GM18526 (cell line): ENCODE data around the gene TANGO2.

Source experiments
- POLR2A ChIP-seq: IDR thresholded peaks from 3 replicates; pipeline ENCODE4 v1.6.1; 2011; ENCODE audit not compliant: insufficient read length; ENCODE audit errors: extremely low read depth

TANGO2 gene

DNA sequence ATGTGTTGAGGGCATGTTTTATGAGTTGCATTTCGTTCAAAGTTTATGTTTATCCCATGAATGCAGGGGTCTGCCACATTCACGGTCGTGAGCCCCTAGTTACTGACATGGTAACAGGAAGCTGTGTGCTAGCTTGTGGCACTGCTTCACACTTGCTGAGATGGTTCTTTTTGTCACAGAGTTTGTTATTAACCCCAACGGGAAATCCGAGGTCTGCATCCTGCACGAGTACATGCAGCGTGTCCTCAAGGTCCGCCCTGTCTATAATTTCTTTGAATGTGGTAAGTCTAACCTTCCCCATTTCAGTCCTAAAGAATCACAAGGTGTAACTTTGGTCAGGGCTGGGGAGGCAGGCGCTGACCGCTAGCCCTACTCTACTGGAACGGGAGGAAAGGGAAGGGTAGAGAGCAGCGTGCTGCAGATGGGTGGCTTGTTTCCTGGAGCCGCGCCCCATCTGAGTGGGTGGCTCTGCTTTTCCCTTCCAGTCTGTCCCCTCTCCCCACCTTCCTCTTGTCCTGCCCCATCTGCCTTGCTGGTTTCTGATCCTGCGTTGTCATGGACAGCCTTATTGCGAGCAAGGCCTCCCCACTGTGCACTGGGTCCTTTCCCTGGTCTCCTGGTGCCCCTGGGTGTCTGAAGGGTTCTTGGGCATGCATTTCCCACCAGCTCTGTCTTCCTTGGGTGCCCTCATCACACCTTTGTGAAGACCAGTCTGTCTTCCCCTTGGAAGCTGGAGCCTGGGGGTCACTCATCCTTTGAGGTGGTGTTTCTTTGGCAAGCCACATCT, 71.0 kb downstream of the TANGO2 start:
- no peak for TF ChIP-seq POLR2A

DNA sequence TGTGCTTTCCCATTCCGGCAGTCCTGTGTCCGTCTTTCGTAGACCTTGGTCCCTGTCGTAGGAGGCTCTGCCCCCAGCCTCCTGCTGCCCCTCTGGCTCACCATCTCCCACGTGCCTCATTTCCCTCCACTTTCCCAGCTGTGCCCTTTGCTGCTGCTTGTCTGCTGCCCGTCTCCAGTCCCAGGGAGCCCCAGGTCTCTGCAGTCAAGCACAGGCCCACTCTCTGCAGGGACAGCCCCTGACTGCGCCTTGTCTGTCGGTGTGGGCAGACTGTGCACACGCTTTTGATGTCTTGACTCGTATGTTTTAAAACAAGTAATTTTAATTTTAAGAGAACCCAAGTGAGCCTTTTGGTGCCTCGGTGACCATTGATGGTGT, 71.6 kb downstream of the TANGO2 start:
- TF ChIP-seq POLR2A, result no peak

DNA sequence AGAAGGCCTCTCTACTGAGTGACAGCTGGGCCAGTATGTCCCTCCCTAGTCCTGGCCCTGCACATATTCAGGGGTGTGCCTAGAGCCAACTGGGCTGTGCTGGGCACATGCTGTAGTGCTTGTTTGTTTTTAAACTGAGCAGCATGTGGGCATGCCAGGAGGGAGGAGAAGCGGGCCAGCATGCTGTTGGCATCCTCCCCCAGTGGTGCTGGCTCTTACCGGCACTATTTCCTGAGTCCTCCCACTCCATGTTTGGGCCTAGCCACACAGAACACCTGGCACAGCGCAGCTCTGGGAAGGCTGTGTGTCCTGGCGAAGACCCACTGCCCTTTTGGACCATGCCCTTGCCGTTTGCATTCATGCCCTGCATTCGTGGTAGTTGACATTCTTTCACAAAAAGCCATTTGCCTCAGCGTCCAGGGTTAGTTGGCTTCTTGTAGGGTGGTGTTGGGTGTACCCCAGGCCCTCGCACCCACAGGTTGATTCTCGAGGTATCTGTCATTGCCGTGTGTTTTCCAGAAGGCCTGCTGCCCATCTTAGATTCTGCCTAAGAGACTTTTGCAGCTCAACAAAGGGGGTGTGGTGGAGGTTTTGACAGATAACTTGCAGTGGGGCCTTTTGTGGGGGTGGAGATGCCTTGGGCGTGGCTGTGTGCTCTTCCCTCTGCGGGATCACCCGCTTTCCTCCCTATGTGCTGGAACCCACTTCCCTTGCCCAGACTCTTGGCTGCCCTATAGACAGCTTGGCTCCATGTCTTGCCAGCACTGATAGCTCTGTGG, 72.7 kb downstream of the TANGO2 start:
- TF ChIP-seq POLR2A, result no peak

DNA sequence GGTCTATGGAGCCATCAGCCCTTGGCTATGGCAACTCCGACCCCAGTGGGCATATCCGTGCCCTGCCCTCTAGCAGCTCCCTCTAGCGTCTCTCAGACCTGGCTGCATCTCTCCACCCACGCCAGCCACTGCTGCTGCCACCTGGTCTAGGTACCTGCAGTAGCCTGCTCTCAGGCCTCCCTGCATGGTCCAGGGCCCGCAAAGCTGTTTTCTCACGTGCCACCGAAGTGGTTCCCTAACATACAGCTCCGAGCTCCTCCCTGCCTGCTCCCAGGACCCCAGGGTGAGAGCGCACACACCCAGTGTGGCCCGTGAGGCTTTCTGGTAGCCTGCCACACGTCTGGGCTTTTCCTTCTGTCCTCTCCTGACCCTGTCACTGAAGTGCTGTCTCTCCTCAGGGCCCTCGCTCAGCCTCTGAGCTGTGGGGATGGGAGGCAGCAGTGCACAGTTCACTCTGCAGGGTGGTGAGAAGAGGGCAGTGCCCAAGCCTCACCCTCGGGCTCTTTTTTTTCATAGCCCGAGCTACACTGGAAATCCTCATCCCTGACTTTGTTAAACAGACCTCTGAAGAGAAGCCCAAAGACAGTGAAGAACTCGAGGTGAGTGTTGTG, 73.4 kb downstream of the TANGO2 start:
- TF ChIP-seq POLR2A, result no peak

DNA sequence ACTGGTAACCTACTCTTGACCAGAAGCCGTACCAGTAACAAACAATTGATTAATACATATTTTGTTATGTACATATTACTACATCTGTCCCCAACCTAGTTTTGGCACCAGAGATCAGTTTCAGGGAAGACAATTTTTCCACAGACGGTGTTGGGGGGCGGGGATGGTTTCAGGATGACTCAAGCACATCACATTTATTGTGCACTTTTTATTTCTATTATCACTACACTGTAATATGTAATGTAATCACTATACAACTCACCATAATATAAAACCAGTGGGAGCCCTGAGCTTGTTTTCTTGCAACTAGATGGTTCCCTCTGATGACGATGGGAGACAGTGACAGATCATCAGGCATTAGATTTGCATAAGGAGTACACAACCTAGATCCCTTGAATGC, 74.6 kb downstream of the TANGO2 start:
- no peak for TF ChIP-seq POLR2A

DNA sequence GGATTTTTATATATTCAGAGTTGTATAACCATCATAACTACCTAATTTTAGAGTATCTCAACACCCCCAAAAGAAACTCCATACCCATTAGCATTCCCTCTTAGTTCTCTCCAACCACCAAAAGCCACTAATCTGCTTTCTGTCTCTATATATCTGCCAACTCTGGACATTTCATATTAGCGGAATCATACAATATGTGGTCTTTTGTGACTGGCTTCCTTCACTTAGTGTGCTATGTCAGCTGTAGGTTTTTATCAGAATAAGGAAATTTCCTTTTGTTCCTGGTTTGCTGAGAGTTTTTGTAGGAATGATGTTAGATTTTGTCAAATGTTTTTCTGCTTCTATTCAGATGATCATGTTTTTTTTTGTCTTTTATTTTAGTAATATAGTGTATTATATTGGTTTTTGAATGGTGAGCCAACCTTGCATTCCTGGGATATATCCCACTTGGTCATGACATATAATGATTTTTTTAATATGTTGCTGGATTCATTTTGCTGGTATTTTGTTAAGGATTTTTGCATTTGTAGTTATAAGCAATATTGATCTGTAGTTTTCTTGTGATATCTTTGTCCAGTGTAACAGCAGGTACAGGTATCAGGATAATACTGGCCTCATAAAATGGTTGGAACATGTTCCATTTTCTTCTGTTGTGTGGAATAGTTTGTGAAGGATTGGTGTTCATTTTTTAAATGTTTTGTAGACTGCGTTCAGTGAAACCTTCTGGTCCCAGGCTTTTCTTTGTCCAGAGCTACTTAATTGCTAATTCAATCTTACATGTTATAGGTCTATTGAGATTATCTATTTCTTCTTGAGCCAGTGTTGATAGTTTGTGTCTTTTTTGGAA, 75.9 kb downstream of the TANGO2 start:
- no peak for TF ChIP-seq POLR2A

DNA sequence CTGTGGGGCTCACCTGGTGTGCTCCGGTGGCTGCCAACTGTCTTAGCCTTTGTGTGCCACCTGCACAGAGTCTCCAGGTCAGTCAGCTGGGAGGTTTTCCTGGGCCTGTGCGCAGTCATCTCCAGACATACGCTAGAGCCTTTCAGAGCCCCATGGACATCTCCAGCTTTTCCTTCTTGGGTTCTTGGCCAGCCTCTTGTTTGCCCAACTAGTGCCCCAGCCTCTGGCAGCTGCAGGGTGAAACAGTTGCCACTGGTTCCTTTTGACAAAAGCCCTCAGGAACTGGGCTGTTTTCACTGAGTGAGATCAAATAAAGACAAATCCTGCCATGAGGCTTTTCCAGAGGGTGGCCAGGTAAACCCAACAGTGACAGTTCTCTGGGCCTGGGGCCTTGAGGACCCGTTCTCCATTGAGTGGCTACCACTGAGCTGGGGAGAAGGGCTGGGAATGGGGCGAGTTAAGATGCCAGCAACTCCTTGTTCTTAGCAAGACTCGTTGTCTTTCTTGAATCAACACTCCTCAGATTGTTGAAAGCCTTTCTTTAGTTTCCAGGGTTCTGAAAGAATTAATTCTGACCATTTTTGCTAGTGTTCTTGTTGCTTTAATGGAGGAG, 78.3 kb downstream of the TANGO2 start:
- TF ChIP-seq POLR2A, result no peak

DNA sequence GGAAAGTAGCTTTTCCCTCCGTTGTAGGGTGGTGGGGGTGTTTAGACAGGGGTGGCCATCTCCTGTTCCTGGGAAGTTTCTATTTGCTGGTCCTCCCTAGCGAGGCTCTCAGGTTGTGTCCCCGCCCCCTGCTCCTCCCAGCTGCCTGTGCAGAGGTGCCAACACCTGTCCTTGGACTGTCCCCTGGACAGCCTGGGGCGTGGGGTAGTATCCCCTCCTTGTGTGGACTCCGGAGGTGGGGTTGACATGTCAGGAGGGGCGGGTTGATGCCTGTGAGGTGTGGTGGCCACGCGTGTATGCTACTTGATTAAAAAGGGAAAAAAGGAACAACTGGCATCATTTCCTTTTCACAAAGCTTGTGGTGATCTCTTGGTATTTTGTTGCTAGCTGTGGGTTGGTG, 80.7 kb downstream of the TANGO2 start:
- no peak for TF ChIP-seq POLR2A

DNA sequence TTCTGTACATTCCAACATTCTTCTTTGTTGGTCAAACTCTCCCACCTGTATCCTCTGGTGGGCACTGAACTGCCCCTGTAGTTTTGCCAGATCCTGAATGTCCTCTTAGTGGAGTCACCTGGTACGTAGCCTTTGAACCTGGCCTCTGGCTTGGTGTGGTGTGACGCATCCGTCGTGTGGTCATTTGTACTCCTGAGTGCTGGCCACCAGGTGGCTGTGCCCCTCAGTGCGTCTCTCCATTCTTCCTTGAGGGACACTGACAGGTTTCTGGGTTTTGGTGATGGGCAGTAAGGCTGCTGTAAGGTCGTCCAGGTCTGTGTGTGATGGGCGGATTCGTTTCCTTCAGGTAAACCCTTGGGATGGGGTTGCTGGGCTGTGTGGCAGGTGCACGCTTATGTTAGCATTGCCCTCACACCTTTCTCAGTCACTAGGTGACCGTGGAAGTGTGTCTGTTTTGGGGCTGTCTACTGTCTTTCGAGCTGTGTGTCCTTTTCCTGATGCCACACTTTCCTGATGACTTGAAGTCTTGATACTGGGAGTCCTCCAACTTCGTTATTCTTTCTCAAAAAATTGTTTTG, 81.4 kb downstream of the TANGO2 start:
- TF ChIP-seq POLR2A, result no peak

DNA sequence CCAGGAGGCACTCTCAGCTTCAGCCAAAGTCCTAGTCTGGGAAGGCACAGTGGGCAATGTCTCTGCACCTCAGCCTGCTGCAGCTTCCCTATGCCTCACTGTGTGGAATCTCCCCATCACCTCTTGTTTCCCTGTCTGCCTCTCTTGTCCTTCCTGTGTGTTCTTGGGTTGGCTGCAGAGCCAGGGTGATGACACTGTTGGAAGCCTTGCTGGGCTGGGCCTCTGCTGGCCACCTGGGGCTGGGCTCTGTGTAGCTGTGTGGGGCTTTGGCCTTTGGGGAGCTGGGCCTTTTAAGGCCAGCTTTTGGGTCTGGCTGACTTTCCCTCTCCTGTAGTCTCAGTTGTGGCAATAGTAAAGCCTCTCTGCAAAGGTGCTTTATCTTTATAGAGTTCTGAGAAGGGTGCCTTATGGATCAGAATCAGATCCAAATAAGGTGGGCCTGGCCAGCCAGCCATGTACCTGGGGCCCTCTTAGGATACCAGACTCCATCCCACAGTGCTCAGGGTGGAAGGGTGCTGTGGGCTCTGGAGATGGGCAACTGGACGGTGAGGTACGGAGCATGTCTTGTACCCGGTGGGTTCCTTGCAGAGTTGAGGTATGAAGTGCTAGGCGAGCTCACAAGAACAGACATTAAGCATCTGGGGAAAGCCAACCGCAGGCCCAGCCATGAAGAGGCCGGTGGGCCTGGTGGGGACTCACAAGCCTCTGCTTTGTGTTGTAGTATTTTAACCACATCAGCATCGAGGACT, 84.7 kb downstream of the TANGO2 start:
- no peak for TF ChIP-seq POLR2A

DNA sequence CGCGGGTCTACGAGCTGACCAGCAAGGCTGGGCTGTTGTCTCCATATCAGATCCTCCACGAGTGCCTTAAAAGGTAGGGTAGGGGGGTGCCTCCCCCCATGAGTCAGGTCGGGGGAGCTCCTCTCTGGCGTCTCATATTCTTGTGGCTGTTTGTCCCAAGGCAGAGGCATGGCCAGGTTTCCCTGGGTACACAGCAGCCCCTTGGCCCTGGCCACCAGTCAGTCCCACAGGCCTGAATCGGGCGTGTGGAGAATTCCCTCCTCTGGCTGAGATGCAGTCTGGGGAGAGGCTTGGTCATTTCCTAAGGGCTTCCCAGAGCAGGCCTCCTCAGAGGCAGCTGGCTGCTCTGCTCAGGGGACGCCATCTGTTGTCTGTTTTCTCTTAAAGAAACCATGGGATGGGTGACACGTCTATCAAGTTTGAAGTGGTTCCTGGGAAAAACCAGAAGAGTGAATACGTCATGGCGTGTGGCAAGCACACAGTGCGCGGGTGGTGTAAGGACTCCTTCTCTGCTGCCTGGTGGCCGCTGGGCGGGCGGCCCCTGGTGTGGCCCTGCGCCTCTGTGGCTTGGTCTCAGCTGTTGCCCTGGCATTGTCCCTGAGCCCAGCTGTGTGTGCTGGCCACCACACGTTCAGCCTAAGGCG, 85.4 kb downstream of the TANGO2 start:
- TF ChIP-seq POLR2A, result no peak

DNA sequence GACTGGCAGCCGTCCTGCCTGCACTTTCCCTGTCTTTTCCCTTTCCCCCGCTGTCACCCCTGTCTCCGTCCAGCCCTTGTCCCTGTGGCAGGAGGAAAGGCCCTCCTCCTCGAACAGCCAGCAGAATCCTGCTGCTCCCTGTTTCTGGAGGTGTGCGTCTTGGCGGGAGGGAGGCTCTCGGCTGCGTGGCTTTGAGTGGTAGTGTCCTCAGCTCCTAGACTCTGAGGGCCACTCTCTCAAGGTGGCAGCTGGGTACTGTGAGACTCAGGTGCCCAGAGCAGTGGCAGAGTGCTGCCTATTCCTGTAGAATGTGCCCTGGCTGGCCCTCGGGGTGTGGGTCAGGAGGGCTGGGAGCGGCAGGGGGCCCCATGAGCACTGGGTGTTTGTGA, 85.9 kb downstream of the TANGO2 start:
- TF ChIP-seq POLR2A, result no peak

DNA sequence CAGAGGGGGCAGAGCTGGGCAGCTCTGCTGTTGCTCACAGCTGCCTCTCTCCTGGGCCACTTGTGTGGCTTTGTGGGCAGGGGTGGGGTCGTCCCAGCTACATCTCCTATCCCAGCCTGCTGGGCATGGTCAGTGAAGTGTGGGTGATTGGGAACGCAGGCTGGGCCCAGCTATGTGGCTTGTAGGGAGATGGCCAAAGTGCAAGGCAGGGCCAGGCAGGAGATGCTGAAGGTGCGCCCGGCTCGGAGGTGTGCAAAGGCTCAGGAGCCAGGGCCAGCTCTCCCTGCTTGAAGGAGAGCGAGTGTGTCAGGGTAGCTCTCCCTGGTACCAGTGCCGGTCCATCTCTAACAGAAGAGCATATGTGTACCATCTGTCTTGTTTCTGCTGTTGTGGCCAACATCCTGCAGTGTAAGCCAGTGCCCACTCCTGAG, 86.6 kb downstream of the TANGO2 start:
- no peak for TF ChIP-seq POLR2A
